Stimulated activated CD8-positive, alpha-beta memory T cell treated with anti-CD3 and anti-CD28 coated beads, Interleukin-12 subunit alpha, Interleukin-12 subunit beta, amount 100 ng/mL, for 4 hours (primary cell): ENCODE data around the gene CD207.

Experiments
- DNase-seq: peaks from one replicate; pipeline ENCODE4 v3.0.0-alpha.2; 2020; ENCODE audit warnings: low read depth

Gene CD207

GRCh38 chr2:70793450-70793849 is 42.2 kb downstream of the CD207 start:
- DNase-seq: no peak

- DNase-seq: no peak
These were observed 45.3 kb downstream of the CD207 start, which contains the start of gene FIGLA for GRCh38 chr2:70790136-70790828. Gene FIGLA (minus strand): TSS chr2:70790643. CDS start chr2:70790638, 5 bp downstream.

GRCh38 chr2:70789304-70790135 is 46.1 kb downstream of the CD207 start:
- peak; percentile 35 for DNase-seq

GRCh38 chr2:70785137-70785911 is 50.3 kb downstream of the CD207 start:
- no peak for DNase-seq

GRCh38 chr2:70784320-70784719 is 51.3 kb downstream of the CD207 start:
- DNase-seq: no peak
